ENCODE data around the gene CMYA5.
A peak's percentile ranks its signal among the peaks of the same experiment; 100 is the strongest.
"Not testable (repeated sequence)": the region's sequence is repeated elsewhere in the genome, so short reads cannot be mapped to it uniquely, and the experiment has no call there.

CMYA5 gene

GRCh38 chr5:79702606-79703380 lies 13.2 kb downstream of the CMYA5 start:
- peak in 2 of 3 donors; percentile 10 to 11 for DNase-seq (ENCODE audit: low read depth in 2 of 3, low spot score in 1 of 3)

GRCh38 chr5:79703381-79703645 lies 13.7 kb downstream of the CMYA5 start:
- DNase-seq (ENCODE audit: low read depth in 2 of 3, low spot score in 1 of 3) = no peak

GRCh38 chr5:79704553-79704952 lies 14.9 kb downstream of the CMYA5 start:
- no peak for DNase-seq (ENCODE audit: low read depth in 2 of 3, low spot score in 1 of 3)

- no peak for DNase-seq (ENCODE audit: low read depth in 2 of 3, low spot score in 1 of 3)
Observed at GRCh38 chr5:79705632-79706031, 16.0 kb downstream of the CMYA5 start.

- DNase-seq (ENCODE audit: low read depth in 2 of 3, low spot score in 1 of 3) = not testable (repeated sequence)
Observed at GRCh38 chr5:79706317-79706716, 16.7 kb downstream of the CMYA5 start.

GRCh38 chr5:79707535-79707934 lies 17.9 kb downstream of the CMYA5 start:
- no peak for DNase-seq (ENCODE audit: low read depth in 2 of 3, low spot score in 1 of 3)

GRCh38 chr5:79712741-79713140 lies 23.1 kb downstream of the CMYA5 start:
- no peak for DNase-seq (ENCODE audit: low read depth in 2 of 3, low spot score in 1 of 3)

- DNase-seq (ENCODE audit: low read depth in 2 of 3, low spot score in 1 of 3) = no peak
Observed at GRCh38 chr5:79713727-79714126, 24.1 kb downstream of the CMYA5 start.

- DNase-seq (ENCODE audit: low read depth in 2 of 3, low spot score in 1 of 3) = no peak
Observed at GRCh38 chr5:79716839-79717238, 27.2 kb downstream of the CMYA5 start.

GRCh38 chr5:79720096-79720495 lies 30.5 kb downstream of the CMYA5 start:
- no peak for DNase-seq (ENCODE audit: low read depth in 2 of 3, low spot score in 1 of 3)

GRCh38 chr5:79727451-79728355 lies 38.1 kb downstream of the CMYA5 start:
- DNase-seq (ENCODE audit: low read depth in 2 of 3, low spot score in 1 of 3) = no peak

GRCh38 chr5:79728396-79728795 lies 38.8 kb downstream of the CMYA5 start:
- DNase-seq (ENCODE audit: low read depth in 2 of 3, low spot score in 1 of 3) = no peak

GRCh38 chr5:79729679-79730078 lies 40.0 kb downstream of the CMYA5 start:
- no peak for DNase-seq (ENCODE audit: low read depth in 2 of 3, low spot score in 1 of 3)

GRCh38 chr5:79730564-79730963 lies 40.9 kb downstream of the CMYA5 start:
- DNase-seq (ENCODE audit: low read depth in 2 of 3, low spot score in 1 of 3) = no peak

- no peak for DNase-seq (ENCODE audit: low read depth in 2 of 3, low spot score in 1 of 3)
Observed at GRCh38 chr5:79731775-79732174, 42.1 kb downstream of the CMYA5 start.

- DNase-seq (ENCODE audit: low read depth in 2 of 3, low spot score in 1 of 3) = peak in 1 of 3 donors; percentile 6
Observed at GRCh38 chr5:79736528-79737514, 47.2 kb downstream of the CMYA5 start.

GRCh38 chr5:79738349-79738748 lies 48.7 kb downstream of the CMYA5 start:
- DNase-seq (ENCODE audit: low read depth in 2 of 3, low spot score in 1 of 3) = no peak

GRCh38 chr5:79742549-79743136 lies 53.0 kb downstream of the CMYA5 start:
- DNase-seq (ENCODE audit: low read depth in 2 of 3, low spot score in 1 of 3) = no peak

GRCh38 chr5:79743846-79744605 lies 54.4 kb downstream of the CMYA5 start:
- no peak for DNase-seq (ENCODE audit: low read depth in 2 of 3, low spot score in 1 of 3)

- no peak for DNase-seq (ENCODE audit: low read depth in 2 of 3, low spot score in 1 of 3)
Observed at GRCh38 chr5:79745255-79745654, 55.6 kb downstream of the CMYA5 start.
